GM18870 (cell line): ENCODE data around the gene UTP14A.

Source experiments
- ATAC-seq: cut with Tn5 transposase; IDR thresholded peaks from one replicate; pipeline ENCODE4 v1.9.1; 2021; ENCODE audit warnings: moderate library complexity; ENCODE audit not compliant: unreplicated experiment

The UTP14A gene

DNA sequence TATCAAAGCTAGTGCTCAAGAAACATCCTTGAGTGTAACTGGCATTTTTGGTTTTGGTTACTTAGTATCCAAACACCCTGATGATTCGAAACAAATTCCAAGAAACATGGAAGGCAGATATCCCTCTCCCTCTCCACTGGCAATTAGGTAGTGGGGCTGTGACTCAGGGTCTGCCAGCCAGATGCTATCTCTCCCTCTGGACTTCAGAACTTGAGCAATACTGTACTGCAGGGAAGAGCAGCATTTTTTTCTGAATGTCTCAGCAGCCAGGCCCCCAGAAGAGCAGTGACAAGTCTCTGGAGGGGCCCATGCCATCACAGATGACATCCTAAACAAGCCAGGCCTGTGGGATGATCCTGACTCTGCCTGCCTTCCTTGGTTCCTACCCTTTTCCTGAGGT lies 39.2 kb downstream of the UTP14A start:
- ATAC-seq, result no peak

DNA sequence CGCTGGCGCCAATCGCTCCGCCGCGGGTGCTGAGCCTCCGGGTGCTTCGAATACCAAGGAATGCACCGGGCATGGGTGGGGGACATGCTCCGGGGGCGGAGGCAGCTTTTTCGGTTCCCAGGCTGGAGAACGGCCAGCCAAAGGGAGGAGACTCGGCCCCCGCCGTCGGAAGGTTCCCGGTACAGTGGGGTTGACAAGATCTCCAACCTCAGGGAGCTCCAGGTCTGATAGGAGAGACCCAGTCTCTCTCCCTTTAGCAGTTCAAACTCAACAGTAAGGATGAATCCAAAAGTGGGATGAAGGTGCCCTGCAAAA lies 47.3 kb downstream of the UTP14A start:
- no peak for ATAC-seq

DNA sequence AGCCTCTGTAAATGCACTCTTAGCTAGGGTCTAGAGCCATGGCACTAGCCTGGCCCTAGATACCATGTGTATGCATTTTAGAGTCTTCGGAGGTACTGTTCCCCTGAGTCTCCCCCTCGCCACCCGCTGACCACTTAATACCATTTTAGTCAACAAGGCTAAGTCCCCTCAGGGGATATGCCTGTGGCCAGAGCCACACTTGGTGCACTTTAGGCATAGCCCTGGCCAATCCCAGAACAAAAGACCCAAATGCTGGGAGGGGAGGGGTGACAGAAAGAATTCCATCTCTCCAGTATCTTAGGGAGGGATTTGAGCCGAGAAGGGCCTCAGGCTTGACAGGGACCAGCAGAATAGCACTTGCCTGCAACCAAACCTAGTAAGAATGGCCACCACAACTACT lies 47.9 kb downstream of the UTP14A start:
- ATAC-seq, result no peak

DNA sequence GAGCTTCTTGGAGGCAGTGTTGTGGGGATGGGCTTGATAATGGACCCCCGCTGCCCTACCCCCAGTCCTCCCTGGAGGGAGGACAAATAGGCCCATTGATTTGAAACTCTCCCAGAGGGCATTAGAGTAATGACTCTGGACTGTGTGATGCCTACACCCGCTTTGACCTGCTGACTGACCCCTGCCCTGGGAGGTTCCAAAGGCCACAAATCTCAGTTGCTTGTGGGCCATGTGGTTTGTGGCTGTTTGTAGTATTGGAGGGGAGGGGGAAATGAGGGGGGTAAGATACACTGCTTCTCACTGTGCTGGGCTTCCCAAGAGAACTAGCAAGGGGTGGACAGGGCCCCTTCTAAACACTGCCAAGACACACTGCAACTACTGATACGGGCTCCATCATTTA lies 48.8 kb downstream of the UTP14A start:
- ATAC-seq, result no peak

DNA sequence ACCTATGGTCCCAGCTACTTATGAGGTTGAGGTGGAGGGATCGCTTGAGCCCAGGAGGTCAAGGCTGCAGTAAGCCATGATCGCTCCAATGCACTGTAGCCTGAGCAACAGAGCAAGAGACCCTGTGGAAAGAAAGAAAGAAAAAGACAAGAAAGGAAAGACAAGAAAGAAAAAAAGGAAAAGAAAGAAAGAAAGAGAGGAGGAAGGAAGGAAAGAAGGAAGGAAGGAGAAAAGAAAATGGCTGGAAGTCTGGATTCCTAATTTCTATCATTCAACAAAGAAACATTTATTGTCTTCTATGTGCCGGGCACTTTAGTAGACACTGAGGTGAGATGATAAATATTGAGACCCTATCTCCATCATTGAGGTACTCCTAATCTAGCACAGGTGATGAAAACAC lies 49.7 kb downstream of the UTP14A start:
- ATAC-seq, result no peak

DNA sequence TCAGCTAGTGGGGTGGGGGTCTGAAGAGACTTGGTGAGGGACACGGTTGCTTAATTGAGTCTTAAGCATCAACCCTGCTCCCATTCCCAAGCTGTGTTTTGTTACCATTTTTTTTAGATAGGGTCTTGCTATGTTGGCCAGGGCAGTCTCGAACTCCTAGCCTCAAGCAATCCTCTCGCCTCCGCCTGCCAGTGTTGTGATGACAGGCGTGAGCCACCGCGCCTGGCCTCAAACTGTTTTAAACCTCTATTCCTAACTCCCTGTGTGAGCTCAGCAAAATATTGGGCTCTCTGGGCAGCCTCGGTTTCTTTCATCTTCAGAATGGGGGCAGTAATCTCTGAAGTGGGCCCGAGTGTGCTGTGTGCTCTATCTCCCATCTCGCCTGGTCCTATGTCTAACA lies 50.2 kb downstream of the UTP14A start:
- ATAC-seq, result no peak

DNA sequence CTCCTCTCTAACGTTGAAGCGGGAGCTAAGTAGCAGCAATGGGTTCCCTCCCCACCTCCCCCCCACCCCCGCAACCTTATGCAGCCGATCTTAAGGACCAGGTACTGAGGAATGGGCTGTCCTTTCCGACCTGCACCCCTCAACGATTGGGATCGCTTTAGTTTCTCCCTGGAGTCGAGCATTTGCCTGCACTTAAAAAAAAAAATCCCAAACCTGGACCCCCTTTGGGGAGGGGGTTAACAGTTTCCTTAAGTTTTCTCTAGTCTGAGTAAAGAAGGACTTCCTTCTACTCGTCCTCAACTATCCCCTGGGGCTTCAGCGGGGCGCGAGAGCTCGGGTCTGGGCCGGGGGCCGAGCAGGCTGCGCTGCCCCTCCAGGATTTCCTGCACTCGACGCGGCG lies 50.8 kb downstream of the UTP14A start:
- no peak for ATAC-seq

DNA sequence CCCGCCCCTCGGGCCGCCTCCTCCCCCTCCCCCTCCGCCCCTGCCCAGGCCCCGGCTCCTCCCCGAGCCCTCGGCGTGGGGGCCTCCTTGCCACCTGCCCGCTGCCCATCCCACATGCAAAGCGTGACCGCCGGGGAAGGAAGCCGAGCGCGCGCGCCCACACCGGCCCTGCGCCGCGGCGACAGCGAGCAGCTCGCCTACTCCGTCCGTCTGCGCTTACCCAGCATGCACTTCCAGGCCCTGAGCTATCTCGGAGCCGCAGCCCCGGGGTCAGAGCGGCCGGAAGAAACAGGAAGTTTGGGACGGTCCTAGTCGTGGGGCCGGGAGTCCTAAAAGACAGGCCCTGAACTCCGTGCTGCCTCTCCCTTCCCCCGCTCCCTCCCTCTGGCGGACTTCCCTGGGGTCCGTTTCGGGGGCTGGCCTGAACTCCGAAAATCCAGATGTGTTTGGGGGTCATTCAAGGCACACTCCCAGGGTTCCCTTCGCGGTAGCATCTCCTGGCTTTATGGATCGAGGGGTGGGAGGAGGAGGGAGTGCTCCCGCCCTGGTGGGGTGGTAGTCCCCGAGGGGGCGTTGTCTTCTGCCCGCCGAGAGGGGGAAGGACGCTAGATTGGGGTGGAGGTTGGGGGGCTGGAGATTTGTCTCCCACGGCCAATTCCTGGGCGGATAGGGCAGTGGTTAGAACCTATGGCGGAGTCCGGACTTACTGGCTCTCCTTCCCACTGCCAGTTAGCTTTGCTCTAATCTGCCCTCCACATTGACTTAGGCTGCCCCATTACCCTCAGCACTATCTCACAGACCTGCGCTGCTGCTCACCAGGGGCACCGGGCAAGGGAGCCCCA lies 51.5 kb downstream of the UTP14A start:
- peak; percentile 49 for ATAC-seq

DNA sequence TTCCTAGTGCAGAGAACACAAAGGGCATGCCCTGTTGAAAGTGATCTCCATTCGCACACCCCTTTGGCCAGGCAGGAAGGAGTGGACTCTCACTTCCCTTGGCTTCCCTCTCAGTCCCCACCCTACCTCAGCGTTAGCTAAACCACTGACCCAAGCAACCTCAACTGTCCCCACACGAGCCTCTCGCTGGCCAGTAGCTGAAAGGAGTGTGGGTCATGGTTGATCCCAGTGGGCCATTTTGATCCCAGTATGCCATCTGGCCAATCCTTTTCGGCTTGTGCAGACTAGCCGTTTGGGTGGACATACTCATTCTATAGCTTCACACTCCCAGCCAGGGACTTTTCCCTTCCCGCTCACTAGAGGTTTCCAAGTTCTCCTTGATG lies 52.1 kb downstream of the UTP14A start:
- no peak for ATAC-seq

DNA sequence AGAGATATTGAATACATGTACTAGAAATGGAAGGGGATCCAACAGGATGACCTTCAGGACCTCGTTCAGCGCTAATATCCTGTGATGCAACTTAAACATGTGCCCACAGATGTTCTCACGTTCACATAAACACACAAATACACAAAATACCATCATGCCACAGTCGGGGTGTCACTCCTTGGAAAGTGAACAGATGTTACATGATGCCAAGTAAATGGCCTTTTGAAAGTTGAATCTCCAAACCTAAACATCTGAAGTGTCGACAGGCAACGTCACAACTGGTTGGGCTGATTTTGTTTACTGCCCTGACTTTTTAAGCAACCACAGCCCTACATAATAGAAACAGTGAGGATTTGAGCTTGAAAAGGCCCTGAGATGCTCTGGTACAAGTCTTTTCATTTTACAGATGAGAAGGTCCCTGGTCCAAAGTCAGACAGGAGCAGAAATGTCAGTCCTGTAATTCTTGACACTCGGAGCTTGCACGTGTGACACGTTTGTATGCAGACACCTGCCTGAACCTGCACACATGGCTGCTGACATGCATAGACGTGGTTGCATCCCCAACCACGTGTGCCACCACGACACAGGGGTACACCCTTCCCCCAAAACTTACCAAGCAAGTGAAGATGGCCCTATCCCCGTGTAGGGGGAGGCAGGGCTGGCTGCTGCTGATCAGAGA lies 53.0 kb downstream of the UTP14A start:
- no peak for ATAC-seq

DNA sequence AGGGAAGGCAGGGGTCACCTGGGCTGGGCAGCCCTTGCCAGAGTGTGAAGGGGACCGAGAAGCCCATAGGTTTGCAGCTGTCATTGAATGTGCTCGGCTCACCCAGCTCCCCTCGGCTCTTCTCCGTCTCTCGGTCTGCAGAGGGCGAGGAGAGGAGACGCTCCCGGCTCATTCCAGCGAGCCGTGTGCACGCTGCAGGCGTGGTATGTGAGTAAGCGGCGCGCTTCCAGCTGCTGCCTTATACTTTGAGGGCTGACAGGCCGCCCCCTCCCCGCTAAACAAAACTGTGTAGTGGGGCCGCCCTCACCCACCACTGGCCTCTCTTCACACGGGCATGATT lies 53.5 kb downstream of the UTP14A start:
- no peak for ATAC-seq

DNA sequence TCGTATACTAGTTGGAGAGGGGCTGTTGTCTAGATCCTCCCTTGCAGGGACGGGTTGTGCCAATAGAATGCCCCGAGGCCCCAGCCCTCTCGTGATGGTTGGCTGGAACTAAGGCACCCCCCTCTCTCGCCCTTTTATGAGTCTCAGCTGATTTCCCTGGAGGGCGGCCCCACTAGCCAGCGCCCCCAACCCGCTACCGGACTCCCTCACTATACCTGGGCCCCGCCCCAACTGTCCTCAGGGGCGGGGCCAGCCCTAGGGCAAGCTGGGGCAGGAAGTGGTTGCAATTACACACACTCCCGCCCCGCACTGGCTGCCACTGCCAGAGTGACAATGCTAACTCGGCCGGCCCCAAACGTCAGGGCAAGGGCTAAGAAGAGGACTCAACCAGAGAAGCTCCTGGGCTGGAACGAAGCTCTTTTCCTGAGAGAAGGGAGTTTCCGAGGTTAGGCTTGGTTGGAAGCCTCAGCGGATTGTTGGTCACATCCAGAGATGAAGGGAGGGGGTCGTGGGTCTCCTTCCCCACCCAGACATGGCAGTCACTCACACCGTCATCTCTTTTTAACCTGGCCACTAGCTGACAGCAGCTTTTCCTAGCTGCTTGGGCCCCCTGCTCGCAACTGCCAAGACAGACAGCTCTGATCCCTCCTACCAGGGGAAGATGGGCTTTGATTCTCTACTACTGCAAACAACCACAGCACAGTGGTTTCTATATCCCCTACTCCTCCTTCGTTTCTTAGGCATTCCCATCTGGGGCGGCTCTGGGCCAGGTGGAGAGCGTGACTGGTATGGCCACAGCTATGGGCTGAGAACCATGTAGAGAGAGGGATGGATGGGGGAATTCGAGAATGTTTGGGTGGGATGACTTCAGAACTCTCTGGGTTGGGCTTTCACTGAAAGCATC lies 55.5 kb downstream of the UTP14A start:
- peak; percentile 70 for ATAC-seq

DNA sequence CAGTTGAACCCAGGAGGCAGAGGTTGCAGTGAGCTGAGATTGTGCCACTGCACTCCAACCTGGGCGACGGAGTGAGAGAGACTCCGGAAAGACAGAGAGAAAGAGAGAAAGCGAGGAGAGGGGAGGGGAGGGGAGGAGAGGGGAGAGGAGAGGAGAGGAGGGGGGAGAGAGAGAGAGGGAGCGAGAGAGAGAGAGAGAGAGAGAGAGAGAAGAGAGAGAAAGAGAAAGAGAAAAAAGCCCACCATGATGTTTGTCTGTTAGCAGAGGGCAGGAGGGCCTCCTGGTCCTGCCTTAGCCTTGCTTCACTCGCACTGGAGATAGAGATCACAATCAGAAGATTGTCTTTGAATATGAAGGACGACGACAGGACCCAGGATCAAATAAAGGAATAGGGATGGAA lies 57.8 kb downstream of the UTP14A start:
- no peak for ATAC-seq

DNA sequence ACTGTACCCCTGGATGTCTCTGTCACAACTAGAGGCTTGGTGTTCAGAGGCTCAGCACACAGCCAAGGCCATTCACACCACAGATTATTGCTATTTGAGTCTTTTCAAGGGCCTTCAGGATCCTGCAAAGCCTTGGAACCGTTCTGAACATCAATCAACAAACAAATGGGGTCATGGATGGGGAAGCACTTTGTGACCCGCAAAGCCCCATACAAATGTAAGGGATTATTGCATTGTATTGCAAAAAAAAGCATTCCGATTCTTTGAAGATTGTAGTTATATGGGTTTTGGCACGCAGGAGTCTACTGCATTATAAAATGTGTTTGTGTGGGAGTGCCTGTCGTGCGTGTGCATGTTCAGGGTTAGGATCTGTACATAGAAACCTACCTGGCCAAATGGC lies 59.2 kb downstream of the UTP14A start:
- no peak for ATAC-seq

DNA sequence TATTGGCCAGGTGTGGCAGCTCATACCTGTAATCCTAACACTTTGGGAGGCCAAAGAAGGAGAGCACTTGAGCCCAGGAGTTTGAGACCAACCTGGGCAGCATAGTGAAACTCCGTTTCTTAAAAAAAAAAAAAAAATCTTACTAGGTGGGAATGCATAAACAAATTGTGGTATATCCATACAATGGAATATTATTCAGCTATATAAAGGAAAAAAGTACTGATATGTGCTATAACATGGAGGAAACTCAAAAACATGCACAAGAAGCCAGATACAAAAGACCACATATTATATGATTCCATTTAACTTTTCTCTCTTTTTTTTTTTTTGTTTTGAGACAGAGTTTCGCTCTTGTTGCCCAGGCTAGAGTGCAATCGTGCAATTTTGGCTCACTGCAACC lies 63.0 kb downstream of the UTP14A start:
- no peak for ATAC-seq

DNA sequence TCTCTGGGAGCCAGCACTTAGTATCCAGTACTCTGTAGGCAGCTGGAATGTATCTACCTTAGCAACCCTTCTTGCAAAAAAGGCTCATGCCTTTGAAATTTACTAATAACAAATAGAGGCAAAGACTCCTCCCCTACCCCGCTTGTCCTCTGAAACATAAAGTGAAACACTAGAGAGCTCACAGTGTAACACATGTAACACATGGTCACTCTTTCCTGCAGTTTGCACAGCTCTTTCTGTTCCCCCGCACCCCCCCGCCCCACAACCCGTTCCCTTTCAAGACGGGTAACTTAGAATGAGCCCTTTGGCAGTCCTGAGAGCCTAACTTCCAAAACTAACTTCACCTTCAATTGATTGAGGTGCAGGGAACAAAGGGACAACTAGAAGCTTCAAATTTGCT lies 70.5 kb downstream of the UTP14A start:
- ATAC-seq, result no peak
